HepG2 (cell line): ENCODE results near the gene LYRM2. TPM values are rescaled to one million over a fixed set of nuclear protein-coding genes. Genes with fewer than 3 reads are reported as not detected.
A peak's percentile ranks its signal among the peaks of the same experiment; 100 is the strongest.

Experiments
- FOSL2 ChIP-seq: sonication (generic); formaldehyde crosslinking; IDR thresholded peaks from 2 replicates; pipeline ENCODE4 v1.4.0; 2020; ENCODE audit warnings: missing genetic modification reagents
- KLF16 ChIP-seq, 2 experiments: sonication (generic) in 1 of 2; formaldehyde crosslinking in 1 of 2; IDR thresholded peaks; 2 replicates each; pipeline versions ENCODE4 v1.6.1 to v1.8.0; 2016 to 2023; ENCODE audit warnings: missing genetic modification reagents in 2 of 2, missing compliant biosample characterization in 1 of 2
- MXD4 ChIP-seq: IDR thresholded peaks from 2 replicates; pipeline ENCODE4 v1.6.1; 2016; ENCODE audit warnings: mild to moderate bottlenecking, missing biosample characterization, missing genetic modification reagents
- SMARCE1 ChIP-seq: fragments of 450-650 bp; IDR thresholded peaks from 2 replicates; pipeline ENCODE4 v1.6.1; 2017; ENCODE audit warnings: borderline replicate concordance
- SMC3 ChIP-seq: IDR thresholded peaks from 2 replicates; pipeline ENCODE4 v1.6.1; 2011; ENCODE audit warnings: low read length, improper control_type of control experiment
- TCF12 ChIP-seq, 2 experiments: fragments of 450-650 bp in 1 of 2; sonication (generic) in 1 of 2; formaldehyde crosslinking in 1 of 2; IDR thresholded peaks; 2 replicates each; pipeline versions ENCODE4 v1.6.1 to v1.8.0; 2017 to 2022; ENCODE audit warnings: antibody characterized with exemption in 1 of 2, mild to moderate bottlenecking in 1 of 2, missing genetic modification reagents in 1 of 2, moderate library complexity in 1 of 2
- ZFP1 ChIP-seq: IDR thresholded peaks from 2 replicates; pipeline ENCODE4 v1.6.1; 2016
- ZFP41 ChIP-seq: sonication (generic); formaldehyde crosslinking; IDR thresholded peaks from 2 replicates; pipeline ENCODE4 v1.4.0; 2020; ENCODE audit warnings: mild to moderate bottlenecking, missing genetic modification reagents, borderline replicate concordance
- ZNF136 ChIP-seq: sonication (generic); formaldehyde crosslinking; IDR thresholded peaks from 2 replicates; pipeline ENCODE4 v1.8.1; 2022; ENCODE audit warnings: low read depth, mild to moderate bottlenecking, moderate library complexity, missing genetic modification reagents
- ZNF296 ChIP-seq: sonication (generic); formaldehyde crosslinking; conservative IDR thresholded peaks from 2 replicates; pipeline ENCODE4 v1.5.0; 2020; ENCODE audit warnings: mild to moderate bottlenecking, missing genetic modification reagents
- ZNF883 ChIP-seq: sonication (generic); formaldehyde crosslinking; IDR thresholded peaks from 2 replicates; pipeline ENCODE4 v1.5.1; 2020; ENCODE audit warnings: mild to moderate bottlenecking, missing genetic modification reagents; ENCODE audit errors: not compliant biosample characterization
- polyA plus RNA-seq, 8 experiments: library from polyadenylated mRNA; depleted of rRNA in 3 of 8; stranded (reverse) in 7 of 8; unstranded in 1 of 8; fragments of >200 nt; fragmentation: Illumina TruSeq in 4 of 8; extraction: Trizol in 4 of 8; gene quantifications; 2 replicates each; pipeline versions ENCODE4 v1.2.1 to v1.2.3, GENCODE V29; 2011 to 2016; ENCODE audit warnings: low read depth in 4 of 8, missing spikeins in 1 of 8, mixed read lengths in 1 of 8; ENCODE audit not compliant: insufficient read depth in 1 of 8
- total RNA-seq, 5 experiments: library from RNA; depleted of rRNA; stranded (reverse); fragments of >200 nt; fragmentation: Illumina TruSeq; extraction: Trizol; gene quantifications; 2 replicates each; pipeline ENCODE4 v1.2.3, GENCODE V29; 2016; ENCODE audit warnings: low read depth in 1 of 5
- TF ChIP-seq, protein P1 (sequence below): sonication (generic); formaldehyde crosslinking; IDR thresholded peaks from 2 replicates; pipeline ENCODE4 v1.5.0; 2020; ENCODE audit warnings: mild to moderate bottlenecking, missing genetic modification reagents, moderate library complexity
- TF ChIP-seq, protein P2 (sequence below): sonication (generic); formaldehyde crosslinking; IDR thresholded peaks from 2 replicates; pipeline ENCODE4 v1.5.1; 2020; ENCODE audit warnings: mild to moderate bottlenecking, missing genetic modification reagents
- TF ChIP-seq, protein P3 (sequence below): sonication (generic); formaldehyde crosslinking; IDR thresholded peaks from 2 replicates; pipeline ENCODE4 v1.4.0; 2020; ENCODE audit warnings: missing genetic modification reagents, mild to moderate bottlenecking, borderline replicate concordance
- TF ChIP-seq, protein P4 (sequence below), 2 experiments: sonication (generic) in 1 of 2; formaldehyde crosslinking in 1 of 2; IDR thresholded peaks; 2 replicates each; pipeline versions ENCODE4 v1.5.1 to v1.6.1; 2011 to 2020; ENCODE audit warnings: borderline replicate concordance in 1 of 2, low read depth in 1 of 2, low read length in 1 of 2, mild to moderate bottlenecking in 1 of 2, missing genetic modification reagents in 1 of 2, moderate library complexity in 1 of 2

LYRM2 gene
- total and polyA plus RNA-seq, 2 of the 13 experiments (the other 11 are each of a cell fraction or from before 2014, with no cell fraction given) = 17.8 to 32.6 TPM

DNA sequence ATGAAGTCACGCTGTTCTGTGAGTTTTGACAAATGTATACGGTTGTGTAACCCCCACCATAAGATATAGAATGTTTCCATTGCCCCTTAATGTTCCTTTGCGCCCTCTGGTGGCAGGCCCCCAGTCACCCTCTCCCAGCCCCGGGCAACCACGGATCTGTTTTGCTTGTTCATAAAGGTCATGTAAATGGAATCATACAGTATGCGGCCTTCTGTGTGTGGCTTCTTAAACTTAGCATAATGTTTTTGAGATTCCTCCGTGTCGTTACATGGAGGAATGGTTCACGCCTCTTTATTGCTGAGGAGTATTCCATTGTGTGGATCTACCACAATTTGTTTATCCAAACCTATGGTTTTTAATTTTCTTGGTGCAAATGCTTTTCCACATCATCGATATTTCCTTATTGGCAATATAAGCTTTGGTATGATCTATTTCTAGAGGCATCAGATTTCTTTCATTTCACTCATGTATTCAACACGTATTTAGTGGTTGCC, 28.4 kb downstream of the LYRM2 start (continued):
- TF ChIP-seq, protein P1, sequence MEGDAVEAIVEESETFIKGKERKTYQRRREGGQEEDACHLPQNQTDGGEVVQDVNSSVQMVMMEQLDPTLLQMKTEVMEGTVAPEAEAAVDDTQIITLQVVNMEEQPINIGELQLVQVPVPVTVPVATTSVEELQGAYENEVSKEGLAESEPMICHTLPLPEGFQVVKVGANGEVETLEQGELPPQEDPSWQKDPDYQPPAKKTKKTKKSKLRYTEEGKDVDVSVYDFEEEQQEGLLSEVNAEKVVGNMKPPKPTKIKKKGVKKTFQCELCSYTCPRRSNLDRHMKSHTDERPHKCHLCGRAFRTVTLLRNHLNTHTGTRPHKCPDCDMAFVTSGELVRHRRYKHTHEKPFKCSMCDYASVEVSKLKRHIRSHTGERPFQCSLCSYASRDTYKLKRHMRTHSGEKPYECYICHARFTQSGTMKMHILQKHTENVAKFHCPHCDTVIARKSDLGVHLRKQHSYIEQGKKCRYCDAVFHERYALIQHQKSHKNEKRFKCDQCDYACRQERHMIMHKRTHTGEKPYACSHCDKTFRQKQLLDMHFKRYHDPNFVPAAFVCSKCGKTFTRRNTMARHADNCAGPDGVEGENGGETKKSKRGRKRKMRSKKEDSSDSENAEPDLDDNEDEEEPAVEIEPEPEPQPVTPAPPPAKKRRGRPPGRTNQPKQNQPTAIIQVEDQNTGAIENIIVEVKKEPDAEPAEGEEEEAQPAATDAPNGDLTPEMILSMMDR (CRISPR knock-in tag) = peak; percentile 82
- no peak for TF ChIP-seq ZFP1 (CRISPR knock-in tag)
- peak; percentile 91 for TF ChIP-seq SMC3
- TF ChIP-seq FOSL2 (CRISPR knock-in tag) = no peak
- TF ChIP-seq, protein P2, sequence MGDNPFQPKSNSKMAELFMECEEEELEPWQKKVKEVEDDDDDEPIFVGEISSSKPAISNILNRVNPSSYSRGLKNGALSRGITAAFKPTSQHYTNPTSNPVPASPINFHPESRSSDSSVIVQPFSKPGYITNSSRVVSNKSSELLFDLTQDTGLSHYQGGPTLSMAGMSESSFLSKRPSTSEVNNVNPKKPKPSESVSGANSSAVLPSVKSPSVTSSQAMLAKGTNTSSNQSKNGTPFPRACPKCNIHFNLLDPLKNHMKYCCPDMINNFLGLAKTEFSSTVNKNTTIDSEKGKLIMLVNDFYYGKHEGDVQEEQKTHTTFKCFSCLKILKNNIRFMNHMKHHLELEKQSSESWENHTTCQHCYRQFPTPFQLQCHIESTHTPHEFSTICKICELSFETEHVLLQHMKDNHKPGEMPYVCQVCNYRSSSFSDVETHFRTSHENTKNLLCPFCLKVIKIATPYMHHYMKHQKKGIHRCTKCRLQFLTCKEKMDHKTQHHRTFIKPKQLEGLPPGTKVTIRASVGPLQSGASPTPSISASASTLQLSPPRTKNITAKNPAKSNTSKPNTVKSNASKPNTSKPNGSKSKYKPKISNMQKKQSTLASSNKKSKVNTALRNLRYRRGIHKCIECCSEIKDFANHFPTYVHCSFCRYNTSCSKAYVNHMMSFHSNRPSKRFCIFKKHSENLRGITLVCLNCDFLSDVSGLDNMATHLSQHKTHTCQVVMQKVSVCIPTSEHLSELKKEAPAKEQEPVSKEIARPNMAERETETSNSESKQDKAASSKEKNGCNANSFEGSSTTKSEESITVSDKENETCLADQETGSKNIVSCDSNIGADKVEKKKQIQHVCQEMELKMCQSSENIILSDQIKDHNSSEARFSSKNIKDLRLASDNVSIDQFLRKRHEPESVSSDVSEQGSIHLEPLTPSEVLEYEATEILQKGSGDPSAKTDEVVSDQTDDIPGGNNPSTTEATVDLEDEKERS (CRISPR knock-in tag) = no peak
- no peak for TF ChIP-seq TCF12 (IDR thresholded peaks at IDR 0.05)
- TF ChIP-seq TCF12 (CRISPR knock-in tag; IDR thresholded peaks at IDR 0.05) = no peak
- TF ChIP-seq, protein P3, sequence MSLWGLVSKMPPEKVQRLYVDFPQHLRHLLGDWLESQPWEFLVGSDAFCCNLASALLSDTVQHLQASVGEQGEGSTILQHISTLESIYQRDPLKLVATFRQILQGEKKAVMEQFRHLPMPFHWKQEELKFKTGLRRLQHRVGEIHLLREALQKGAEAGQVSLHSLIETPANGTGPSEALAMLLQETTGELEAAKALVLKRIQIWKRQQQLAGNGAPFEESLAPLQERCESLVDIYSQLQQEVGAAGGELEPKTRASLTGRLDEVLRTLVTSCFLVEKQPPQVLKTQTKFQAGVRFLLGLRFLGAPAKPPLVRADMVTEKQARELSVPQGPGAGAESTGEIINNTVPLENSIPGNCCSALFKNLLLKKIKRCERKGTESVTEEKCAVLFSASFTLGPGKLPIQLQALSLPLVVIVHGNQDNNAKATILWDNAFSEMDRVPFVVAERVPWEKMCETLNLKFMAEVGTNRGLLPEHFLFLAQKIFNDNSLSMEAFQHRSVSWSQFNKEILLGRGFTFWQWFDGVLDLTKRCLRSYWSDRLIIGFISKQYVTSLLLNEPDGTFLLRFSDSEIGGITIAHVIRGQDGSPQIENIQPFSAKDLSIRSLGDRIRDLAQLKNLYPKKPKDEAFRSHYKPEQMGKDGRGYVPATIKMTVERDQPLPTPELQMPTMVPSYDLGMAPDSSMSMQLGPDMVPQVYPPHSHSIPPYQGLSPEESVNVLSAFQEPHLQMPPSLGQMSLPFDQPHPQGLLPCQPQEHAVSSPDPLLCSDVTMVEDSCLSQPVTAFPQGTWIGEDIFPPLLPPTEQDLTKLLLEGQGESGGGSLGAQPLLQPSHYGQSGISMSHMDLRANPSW (CRISPR knock-in tag) = no peak
- TF ChIP-seq, protein P4, sequence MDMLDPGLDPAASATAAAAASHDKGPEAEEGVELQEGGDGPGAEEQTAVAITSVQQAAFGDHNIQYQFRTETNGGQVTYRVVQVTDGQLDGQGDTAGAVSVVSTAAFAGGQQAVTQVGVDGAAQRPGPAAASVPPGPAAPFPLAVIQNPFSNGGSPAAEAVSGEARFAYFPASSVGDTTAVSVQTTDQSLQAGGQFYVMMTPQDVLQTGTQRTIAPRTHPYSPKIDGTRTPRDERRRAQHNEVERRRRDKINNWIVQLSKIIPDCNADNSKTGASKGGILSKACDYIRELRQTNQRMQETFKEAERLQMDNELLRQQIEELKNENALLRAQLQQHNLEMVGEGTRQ (IDR thresholded peaks at IDR 0.05; ENCODE audit: low read depth, low read length) = no peak
- TF ChIP-seq, protein P4 (CRISPR knock-in tag; IDR thresholded peaks at IDR 0.05; ENCODE audit: borderline replicate concordance) = no peak
- no peak for TF ChIP-seq KLF16 (CRISPR knock-in tag; IDR thresholded peaks at IDR 0.05)
- no peak for TF ChIP-seq ZFP41 (CRISPR knock-in tag)
- TF ChIP-seq MXD4 = no peak
- TF ChIP-seq ZNF296 (CRISPR knock-in tag) = no peak
- no peak for TF ChIP-seq ZNF136
- TF ChIP-seq ZNF883 (CRISPR knock-in tag) = no peak
- no peak for TF ChIP-seq SMARCE1
